Vagina (tissue), 2 donors: ENCODE measurements around the gene SORCS2. TPM values are rescaled to one million over a fixed set of nuclear protein-coding genes. Genes with fewer than 3 reads are reported as not detected.

Experiments used
- DNase-seq, 2 donors: peaks; one replicate each; pipeline ENCODE4 v3.0.0-alpha.2; 2017; ENCODE audit errors: extremely low spot score in 2 of 2
- H3K27ac ChIP-seq: fragments of 200-600 bp; sonication (generic); one replicate; pipeline ENCODE4 v1.5.1; 2019
- H3K27me3 ChIP-seq: fragments of 200-600 bp; sonication (generic); one replicate; pipeline ENCODE4 v1.5.1; 2019
- H3K36me3 ChIP-seq, 2 donors: fragments of 200-600 bp; sonication (generic); one replicate each; pipeline ENCODE4 v1.5.1; 2017 to 2019
- H3K4me1 ChIP-seq: fragments of 200-600 bp; sonication (generic); one replicate; pipeline ENCODE4 v1.5.1; 2019
- H3K4me3 ChIP-seq, 2 donors: fragments of 200-600 bp; sonication (generic); 1 replicate in 1 of 2; 2 replicates in 1 of 2; pipeline ENCODE4 v1.5.1; 2016 to 2019
- H3K9me3 ChIP-seq: fragments of 200-600 bp; sonication (generic); one replicate; pipeline ENCODE4 v1.5.1; 2019
- CTCF ChIP-seq, 3 experiments: fragments of 450-650 bp in 2 of 3; fragments of 200-600 bp in 1 of 3; sonication (generic) in 1 of 3; IDR thresholded peaks; one replicate each; pipeline ENCODE4 v1.5.1; 2017 to 2019; ENCODE audit warnings: antibody characterized with exemption in 3 of 3, mild to moderate bottlenecking in 2 of 3, moderate library complexity in 2 of 3
- POLR2A ChIP-seq, 2 donors: fragments of 450-650 bp; IDR thresholded peaks; one replicate each; pipeline ENCODE4 v1.6.1; 2017; ENCODE audit warnings: antibody characterized with exemption in 2 of 2, mild to moderate bottlenecking in 2 of 2, moderate library complexity in 2 of 2
- POLR2AphosphoS5 ChIP-seq, 2 donors: sonication (generic); formaldehyde crosslinking; IDR thresholded peaks; one replicate each; pipeline ENCODE4 v1.9.0; 2017; ENCODE audit warnings: antibody characterized with exemption in 2 of 2, mild to moderate bottlenecking in 2 of 2, low read depth in 1 of 2; ENCODE audit not compliant: insufficient read depth in 1 of 2
- intact Hi-C: fragments of 100-400 bp; cut with DNase I; formaldehyde crosslinking; loops from one replicate; pipeline ENCODE4 v1.15.1; 2023
- total RNA-seq: library from RNA; depleted of rRNA; stranded (reverse); fragments of >200 nt; gene quantifications from one replicate; pipeline ENCODE4 v1.2.3, GENCODE V29; 2016

SORCS2 gene
- total RNA-seq, 1 donor from 2014 or later, result 5.4 TPM

- H3K36me3 ChIP-seq, result no peaks in the 10 kb centered on the region
- no peak overlapping the region for H3K4me3 ChIP-seq
- no peaks in the 10 kb centered on the region for H3K27me3 ChIP-seq
- intact Hi-C loops, result no loop called here
- no peaks in the 10 kb centered on the region for H3K9me3 ChIP-seq
- TF ChIP-seq CTCF (IDR thresholded peaks at IDR 0.05) (no peak), POLR2A (IDR thresholded peaks at IDR 0.05) (no peak), POLR2AphosphoS5 (IDR thresholded peaks at IDR 0.05; ENCODE audit: insufficient read depth in 1 of 2, low read depth in 1 of 2) (no peak)
- H3K27ac ChIP-seq, result no peak overlapping the region
- DNase-seq, result no peak
- no peaks in the 10 kb centered on the region for H3K4me1 ChIP-seq
These were observed 343.3 kb downstream of the SORCS2 start for GRCh38 chr4:7535619-7536018.

DNA sequence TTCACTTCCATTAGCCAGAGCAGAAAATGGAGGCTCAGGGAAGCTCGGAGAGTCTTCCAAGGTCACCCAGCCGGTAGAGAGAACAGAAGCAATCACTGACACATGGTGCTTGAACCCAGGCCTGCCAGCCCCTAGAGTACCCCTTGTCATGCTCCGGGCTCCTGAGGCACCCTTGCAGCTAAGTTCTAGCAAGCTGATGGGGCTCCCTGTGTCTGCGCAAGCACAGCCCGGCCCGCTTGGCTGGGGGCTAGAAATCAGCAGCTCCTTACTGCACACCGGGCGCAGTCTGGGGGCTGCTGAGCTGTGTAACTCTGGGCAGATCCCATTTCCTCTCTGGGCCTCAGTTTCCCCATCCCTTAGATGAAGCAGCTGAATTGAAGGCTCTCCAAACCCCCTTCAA, 344.5 kb downstream of the SORCS2 start:
- no peak for TF ChIP-seq CTCF (IDR thresholded peaks at IDR 0.05)
- TF ChIP-seq POLR2AphosphoS5 (IDR thresholded peaks at IDR 0.05; ENCODE audit: insufficient read depth in 1 of 2, low read depth in 1 of 2), result no peak
- no peak for TF ChIP-seq POLR2A (IDR thresholded peaks at IDR 0.05)
- no peaks in the 10 kb centered on the region for H3K9me3 ChIP-seq
- H3K4me1 ChIP-seq, result no peaks in the 10 kb centered on the region
- intact Hi-C loops, result no loop called here
- H3K27me3 ChIP-seq, result no peaks in the 10 kb centered on the region
- H3K36me3 ChIP-seq, result no peaks in the 10 kb centered on the region
- no peak overlapping the region for H3K27ac ChIP-seq
- DNase-seq, result no peak
- no peak overlapping the region for H3K4me3 ChIP-seq

- Histone ChIP-seq H3K36me3 (no peaks in the 10 kb centered on the region), H3K9me3 (no peaks in the 10 kb centered on the region), H3K27ac (no peak overlapping the region), H3K27me3 (no peaks in the 10 kb centered on the region), H3K4me3 (no peak overlapping the region), H3K4me1 (no peaks in the 10 kb centered on the region)
- DNase-seq, result no peak
- no peak for TF ChIP-seq POLR2AphosphoS5 (IDR thresholded peaks at IDR 0.05; ENCODE audit: insufficient read depth in 1 of 2, low read depth in 1 of 2)
- TF ChIP-seq CTCF (IDR thresholded peaks at IDR 0.05), result no peak
- no peak for TF ChIP-seq POLR2A (IDR thresholded peaks at IDR 0.05)
- intact Hi-C loops, result no loop called here
These were observed 345.6 kb downstream of the SORCS2 start for GRCh38 chr4:7537853-7538400.

DNA sequence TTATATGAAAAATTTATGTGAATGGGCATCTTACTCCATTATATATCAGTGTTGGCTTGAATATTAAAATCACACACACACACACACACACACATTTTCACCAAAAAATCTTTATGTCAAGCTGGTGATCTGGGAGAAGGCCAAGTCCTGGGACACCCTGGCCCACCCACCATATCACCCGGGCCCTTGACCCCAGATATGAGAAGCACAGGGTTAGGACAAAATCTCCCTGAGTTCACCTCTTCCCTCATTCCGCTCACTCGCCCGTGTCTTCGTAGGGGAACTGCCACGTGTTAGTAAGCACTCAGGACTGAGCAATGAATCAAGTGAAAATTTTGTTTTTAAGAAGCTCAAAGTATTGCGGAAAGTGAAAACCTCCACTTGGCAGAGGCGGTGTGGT, 346.2 kb downstream of the SORCS2 start:
- no peak for DNase-seq
- H3K27ac ChIP-seq, result no peak overlapping the region
- H3K4me1 ChIP-seq, result no peaks in the 10 kb centered on the region
- intact Hi-C loops, result no loop called here
- H3K27me3 ChIP-seq, result no peaks in the 10 kb centered on the region
- H3K9me3 ChIP-seq, result no peaks in the 10 kb centered on the region
- TF ChIP-seq CTCF (IDR thresholded peaks at IDR 0.05) (no peak), POLR2A (IDR thresholded peaks at IDR 0.05) (no peak), POLR2AphosphoS5 (IDR thresholded peaks at IDR 0.05; ENCODE audit: insufficient read depth in 1 of 2, low read depth in 1 of 2) (no peak)
- H3K36me3 ChIP-seq, result no peaks in the 10 kb centered on the region
- H3K4me3 ChIP-seq, result no peak overlapping the region

DNA sequence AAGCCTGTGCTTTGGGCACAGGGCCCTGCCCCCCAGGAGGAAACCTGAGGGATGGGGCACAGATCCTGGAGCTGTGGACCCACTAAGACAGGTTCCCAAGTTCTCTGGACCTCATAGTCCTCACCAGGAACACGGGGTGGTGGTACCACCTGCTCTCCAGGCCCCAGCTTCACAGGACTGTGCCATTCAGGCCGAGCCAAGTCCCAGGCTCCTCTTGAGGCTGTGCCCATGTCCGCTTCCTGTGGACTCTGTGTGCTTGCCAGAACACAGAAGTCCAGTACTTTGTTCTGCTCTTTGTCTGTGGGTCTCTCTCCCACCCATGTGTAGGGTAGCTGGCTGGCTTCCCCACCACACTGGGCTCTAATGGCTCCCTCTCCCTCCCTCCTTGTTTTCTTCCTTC, 346.8 kb downstream of the SORCS2 start:
- no peaks in the 10 kb centered on the region for H3K36me3 ChIP-seq
- DNase-seq, result no peak
- H3K9me3 ChIP-seq, result no peaks in the 10 kb centered on the region
- intact Hi-C loops, result no loop called here
- TF ChIP-seq POLR2AphosphoS5 (IDR thresholded peaks at IDR 0.05; ENCODE audit: insufficient read depth in 1 of 2, low read depth in 1 of 2) (no peak), CTCF (IDR thresholded peaks at IDR 0.05) (no peak), POLR2A (IDR thresholded peaks at IDR 0.05) (no peak)
- no peak overlapping the region for H3K4me3 ChIP-seq
- no peaks in the 10 kb centered on the region for H3K4me1 ChIP-seq
- no peaks in the 10 kb centered on the region for H3K27me3 ChIP-seq
- H3K27ac ChIP-seq, result no peak overlapping the region
